H1 (cell line): ENCODE results near the gene BARX1.

Experiments
- EP300 ChIP-seq, 2 experiments: IDR thresholded peaks; 1 replicate in 1 of 2; 2 replicates in 1 of 2; pipeline ENCODE4 v1.6.1; 2011 to 2012; ENCODE audit warnings: low read depth in 2 of 2, low read length in 2 of 2, mild to moderate bottlenecking in 2 of 2, borderline replicate concordance in 1 of 2, inconsistent platforms in 1 of 2, moderate library complexity in 1 of 2
- KDM4A ChIP-seq: IDR thresholded peaks from one replicate; pipeline ENCODE4 v1.7.1; 2012; ENCODE audit warnings: low read depth, mild to moderate bottlenecking, moderate library complexity, low read length, inconsistent platforms; ENCODE audit not compliant: severe bottlenecking
- KDM5A ChIP-seq: fragments of 200-600 bp; IDR thresholded peaks from 2 replicates; pipeline ENCODE4 v1.7.1; 2012; ENCODE audit warnings: mild to moderate bottlenecking, low read length, inconsistent platforms, mixed read lengths
- NRF1 ChIP-seq: IDR thresholded peaks from 2 replicates; pipeline ENCODE4 v1.6.1; 2011; ENCODE audit warnings: mild to moderate bottlenecking, low read depth, low read length, improper control_type of control experiment
- PHF8 ChIP-seq: fragments of 200-600 bp; sonication (generic); conservative IDR thresholded peaks from 2 replicates; pipeline ENCODE4 v1.7.1; 2012; ENCODE audit warnings: low read depth, mild to moderate bottlenecking, inconsistent platforms, low read length, moderate library complexity
- POLR2A ChIP-seq, 2 experiments: IDR thresholded peaks; 1 replicate in 1 of 2; 2 replicates in 1 of 2; pipeline ENCODE4 v1.6.1; 2011; ENCODE audit warnings: low read depth in 2 of 2, low read length in 2 of 2, mild to moderate bottlenecking in 2 of 2; ENCODE audit errors: control extremely low read depth in 1 of 2
- SAP30 ChIP-seq: fragments of 300-600 bp; sonication (generic); IDR thresholded peaks from 2 replicates; pipeline ENCODE4 v1.7.1; 2012; ENCODE audit warnings: low read length, moderate library complexity, mild to moderate bottlenecking, inconsistent platforms; ENCODE audit not compliant: insufficient read depth, insufficient replicate concordance
- SRF ChIP-seq: IDR thresholded peaks from 2 replicates; pipeline ENCODE4 v1.6.1; 2011; ENCODE audit warnings: mild to moderate bottlenecking, low read depth, low read length, moderate library complexity
- TAF1 ChIP-seq: IDR thresholded peaks from 2 replicates; pipeline ENCODE4 v1.6.1; 2011; ENCODE audit warnings: mild to moderate bottlenecking, low read depth, low read length
- TCF12 ChIP-seq: IDR thresholded peaks from 2 replicates; pipeline ENCODE4 v1.6.1; 2011; ENCODE audit warnings: low read depth, mild to moderate bottlenecking, low read length
- TF ChIP-seq, protein P1 (sequence below), 3 experiments: IDR thresholded peaks; 1 replicate in 2 of 3; 2 replicates in 1 of 3; pipeline versions ENCODE4 v1.5.1 to v1.6.1; 2011; ENCODE audit warnings: low read length in 3 of 3, mild to moderate bottlenecking in 3 of 3, inconsistent platforms in 2 of 3, low read depth in 1 of 3, moderate library complexity in 1 of 3; ENCODE audit not compliant: insufficient read depth in 1 of 3; ENCODE audit errors: control extremely low read depth in 1 of 3

DNA sequence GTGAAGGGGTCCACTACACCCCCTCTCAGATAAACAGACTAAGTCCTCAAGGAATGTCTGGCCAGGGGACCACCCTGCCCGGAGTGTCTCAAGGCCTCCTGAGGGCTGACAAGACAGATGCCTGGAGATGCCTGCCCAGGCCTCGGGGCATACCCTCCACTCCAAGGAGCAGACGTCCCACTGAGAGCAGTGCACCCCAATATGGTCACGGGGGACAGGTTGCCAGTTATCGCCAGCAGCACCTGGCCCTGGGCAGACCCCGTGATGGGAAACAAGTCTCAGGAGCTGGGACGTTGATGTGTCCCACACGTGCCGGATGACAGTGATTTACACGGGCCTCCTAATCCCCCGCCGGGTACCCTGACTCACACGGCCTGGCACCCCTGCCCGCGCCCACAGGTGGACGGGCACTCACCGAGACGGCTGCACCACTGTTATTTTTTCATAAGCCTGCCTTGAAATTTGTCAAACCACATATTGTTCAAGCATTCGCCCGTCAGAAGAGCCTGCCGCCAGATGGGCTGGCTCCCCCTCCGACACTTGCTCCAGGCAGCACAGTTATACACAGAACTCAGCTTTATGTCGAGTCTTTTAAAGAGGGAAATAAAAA lies 43.9 kb downstream of the BARX1 start:
- TF ChIP-seq, protein P1, sequence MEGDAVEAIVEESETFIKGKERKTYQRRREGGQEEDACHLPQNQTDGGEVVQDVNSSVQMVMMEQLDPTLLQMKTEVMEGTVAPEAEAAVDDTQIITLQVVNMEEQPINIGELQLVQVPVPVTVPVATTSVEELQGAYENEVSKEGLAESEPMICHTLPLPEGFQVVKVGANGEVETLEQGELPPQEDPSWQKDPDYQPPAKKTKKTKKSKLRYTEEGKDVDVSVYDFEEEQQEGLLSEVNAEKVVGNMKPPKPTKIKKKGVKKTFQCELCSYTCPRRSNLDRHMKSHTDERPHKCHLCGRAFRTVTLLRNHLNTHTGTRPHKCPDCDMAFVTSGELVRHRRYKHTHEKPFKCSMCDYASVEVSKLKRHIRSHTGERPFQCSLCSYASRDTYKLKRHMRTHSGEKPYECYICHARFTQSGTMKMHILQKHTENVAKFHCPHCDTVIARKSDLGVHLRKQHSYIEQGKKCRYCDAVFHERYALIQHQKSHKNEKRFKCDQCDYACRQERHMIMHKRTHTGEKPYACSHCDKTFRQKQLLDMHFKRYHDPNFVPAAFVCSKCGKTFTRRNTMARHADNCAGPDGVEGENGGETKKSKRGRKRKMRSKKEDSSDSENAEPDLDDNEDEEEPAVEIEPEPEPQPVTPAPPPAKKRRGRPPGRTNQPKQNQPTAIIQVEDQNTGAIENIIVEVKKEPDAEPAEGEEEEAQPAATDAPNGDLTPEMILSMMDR (IDR thresholded peaks at IDR 0.05; ENCODE audit: control extremely low read depth in 1 of 3, insufficient read depth in 1 of 3, low read depth in 1 of 3, low read length in 3 of 3) = no peak
- TF ChIP-seq SRF = no peak
- TF ChIP-seq SAP30 = no peak
- TF ChIP-seq POLR2A (IDR thresholded peaks at IDR 0.05; ENCODE audit: control extremely low read depth in 1 of 2, low read depth in 2 of 2, low read length in 2 of 2) = no peak
- no peak for TF ChIP-seq EP300 (IDR thresholded peaks at IDR 0.05; ENCODE audit: borderline replicate concordance in 1 of 2, low read depth in 2 of 2, low read length in 2 of 2)
- TF ChIP-seq NRF1 = no peak
- no peak for TF ChIP-seq TCF12
- TF ChIP-seq PHF8 = no peak
- TF ChIP-seq KDM5A = no peak
- TF ChIP-seq KDM4A = no peak
- no peak for TF ChIP-seq TAF1
